Measurements from ENCODE around the gene VAMP1. TPM values are rescaled to one million over a fixed set of nuclear protein-coding genes. Genes with fewer than 3 reads are reported as not detected.
A peak's percentile ranks its signal among the peaks of the same experiment; 100 is the strongest.

The VAMP1 gene
- total and polyA plus RNA-seq, 2 of the 13 experiments (the other 11 are each of a cell fraction or from before 2014, with no cell fraction given), result 2.5 to 7.4 TPM

DNA sequence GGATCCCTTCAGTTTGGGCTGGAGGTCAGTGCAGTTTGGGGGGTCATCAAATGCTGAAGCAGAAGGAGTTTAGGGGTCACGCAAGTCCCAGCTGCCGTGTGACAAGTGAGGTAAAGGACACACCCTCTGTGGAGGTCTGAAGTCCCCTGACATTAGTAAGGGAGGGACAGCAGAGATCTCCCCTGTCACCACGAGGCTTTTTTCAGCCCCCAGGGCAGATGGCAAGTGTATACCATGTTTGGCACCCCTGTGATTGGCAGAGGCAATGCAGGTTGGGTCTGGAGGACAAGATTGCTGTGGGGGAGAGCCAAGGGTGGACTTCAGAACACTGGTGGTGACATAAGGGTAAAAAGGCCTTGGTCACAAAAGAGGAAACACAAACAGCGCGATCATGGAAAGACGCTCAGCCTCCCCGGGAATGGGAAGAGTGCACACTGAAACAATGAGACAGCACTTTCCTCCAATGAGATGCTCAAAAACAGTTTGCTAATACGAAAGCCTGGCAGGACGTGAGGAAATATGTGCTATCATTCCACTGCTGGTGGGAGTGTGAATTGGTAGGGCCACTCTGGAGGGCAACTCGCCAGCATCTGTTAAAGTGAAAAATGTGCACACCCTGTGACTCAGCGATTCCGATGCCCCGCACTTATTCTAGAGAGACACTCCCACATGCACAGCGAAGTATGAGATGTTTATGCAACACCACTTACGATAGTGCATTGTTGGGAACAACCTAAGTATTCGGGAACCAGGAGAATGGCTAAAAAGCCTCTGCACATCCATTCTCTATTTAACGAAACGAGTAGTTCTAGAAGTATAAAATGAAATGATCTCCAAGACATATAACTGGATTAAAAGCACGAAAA lies 40.1 kb downstream of the VAMP1 start (continued):
- TF ChIP-seq ZNF749 (CRISPR knock-in tag; IDR thresholded peaks at IDR 0.05; ENCODE audit: borderline replicate concordance) (no peak), HNF4A (CRISPR knock-in tag; IDR thresholded peaks at IDR 0.05) (0 out of 2 replicates have a peak, but pooled peaks have one; percentile 6), GATAD2A (CRISPR knock-in tag; IDR thresholded peaks at IDR 0.05) (peak; percentile 58; the same call in 1 of the 2 replicates), PAX8 (CRISPR knock-in tag; IDR thresholded peaks at IDR 0.05; ENCODE audit: borderline replicate concordance) (no peak), SALL1 (CRISPR knock-in tag; IDR thresholded peaks at IDR 0.05) (peak; percentile 33), ARID2 (CRISPR knock-in tag; IDR thresholded peaks at IDR 0.05; ENCODE audit: borderline replicate concordance) (peak; percentile 83), ZNF773 (CRISPR knock-in tag; IDR thresholded peaks at IDR 0.05; ENCODE audit: borderline replicate concordance) (no peak), STAT5B (CRISPR knock-in tag; IDR thresholded peaks at IDR 0.05) (no peak), FOSL2 (CRISPR knock-in tag; IDR thresholded peaks at IDR 0.05) (peak; percentile 74), SMYD3 (CRISPR knock-in tag; IDR thresholded peaks at IDR 0.05) (0 out of 2 replicates have a peak, but pooled peaks have one; percentile 51), NFE2L2 (IDR thresholded peaks at IDR 0.05; ENCODE audit: low read length) (peak; percentile 91), MXI1 (IDR thresholded peaks at IDR 0.05; ENCODE audit: borderline replicate concordance, low read depth, low read length) (peak; percentile 40; the same call in 1 of the 3 replicates), ZNF12 (CRISPR knock-in tag; IDR thresholded peaks at IDR 0.05) (0 out of 2 replicates have a peak, but pooled peaks have one; percentile 27), MAFF (IDR thresholded peaks at IDR 0.05; ENCODE audit: low read depth, low read length) (peak; percentile 75), NFE2 (CRISPR knock-in tag; IDR thresholded peaks at IDR 0.05) (peak; percentile 70), TARDBP (CRISPR knock-in tag; IDR thresholded peaks at IDR 0.05) (0 out of 2 replicates have a peak, but pooled peaks have one; percentile 34), CCDC6 (CRISPR knock-in tag; IDR thresholded peaks at IDR 0.05) (0 out of 2 replicates have a peak, but pooled peaks have one; percentile 36), CEBPG (CRISPR knock-in tag; IDR thresholded peaks at IDR 0.05) (0 out of 2 replicates have a peak, but pooled peaks have one; percentile 26)
- TF ChIP-seq, protein P1, sequence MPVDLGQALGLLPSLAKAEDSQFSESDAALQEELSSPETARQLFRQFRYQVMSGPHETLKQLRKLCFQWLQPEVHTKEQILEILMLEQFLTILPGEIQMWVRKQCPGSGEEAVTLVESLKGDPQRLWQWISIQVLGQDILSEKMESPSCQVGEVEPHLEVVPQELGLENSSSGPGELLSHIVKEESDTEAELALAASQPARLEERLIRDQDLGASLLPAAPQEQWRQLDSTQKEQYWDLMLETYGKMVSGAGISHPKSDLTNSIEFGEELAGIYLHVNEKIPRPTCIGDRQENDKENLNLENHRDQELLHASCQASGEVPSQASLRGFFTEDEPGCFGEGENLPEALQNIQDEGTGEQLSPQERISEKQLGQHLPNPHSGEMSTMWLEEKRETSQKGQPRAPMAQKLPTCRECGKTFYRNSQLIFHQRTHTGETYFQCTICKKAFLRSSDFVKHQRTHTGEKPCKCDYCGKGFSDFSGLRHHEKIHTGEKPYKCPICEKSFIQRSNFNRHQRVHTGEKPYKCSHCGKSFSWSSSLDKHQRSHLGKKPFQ (CRISPR knock-in tag; IDR thresholded peaks at IDR 0.05; ENCODE audit: insufficient replicate concordance), result peak; percentile 93
- TF ChIP-seq, protein P2, sequence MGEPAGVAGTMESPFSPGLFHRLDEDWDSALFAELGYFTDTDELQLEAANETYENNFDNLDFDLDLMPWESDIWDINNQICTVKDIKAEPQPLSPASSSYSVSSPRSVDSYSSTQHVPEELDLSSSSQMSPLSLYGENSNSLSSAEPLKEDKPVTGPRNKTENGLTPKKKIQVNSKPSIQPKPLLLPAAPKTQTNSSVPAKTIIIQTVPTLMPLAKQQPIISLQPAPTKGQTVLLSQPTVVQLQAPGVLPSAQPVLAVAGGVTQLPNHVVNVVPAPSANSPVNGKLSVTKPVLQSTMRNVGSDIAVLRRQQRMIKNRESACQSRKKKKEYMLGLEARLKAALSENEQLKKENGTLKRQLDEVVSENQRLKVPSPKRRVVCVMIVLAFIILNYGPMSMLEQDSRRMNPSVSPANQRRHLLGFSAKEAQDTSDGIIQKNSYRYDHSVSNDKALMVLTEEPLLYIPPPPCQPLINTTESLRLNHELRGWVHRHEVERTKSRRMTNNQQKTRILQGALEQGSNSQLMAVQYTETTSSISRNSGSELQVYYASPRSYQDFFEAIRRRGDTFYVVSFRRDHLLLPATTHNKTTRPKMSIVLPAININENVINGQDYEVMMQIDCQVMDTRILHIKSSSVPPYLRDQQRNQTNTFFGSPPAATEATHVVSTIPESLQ (CRISPR knock-in tag; conservative IDR thresholded peaks at IDR 0.05), result no peak
- TF ChIP-seq, protein P3, sequence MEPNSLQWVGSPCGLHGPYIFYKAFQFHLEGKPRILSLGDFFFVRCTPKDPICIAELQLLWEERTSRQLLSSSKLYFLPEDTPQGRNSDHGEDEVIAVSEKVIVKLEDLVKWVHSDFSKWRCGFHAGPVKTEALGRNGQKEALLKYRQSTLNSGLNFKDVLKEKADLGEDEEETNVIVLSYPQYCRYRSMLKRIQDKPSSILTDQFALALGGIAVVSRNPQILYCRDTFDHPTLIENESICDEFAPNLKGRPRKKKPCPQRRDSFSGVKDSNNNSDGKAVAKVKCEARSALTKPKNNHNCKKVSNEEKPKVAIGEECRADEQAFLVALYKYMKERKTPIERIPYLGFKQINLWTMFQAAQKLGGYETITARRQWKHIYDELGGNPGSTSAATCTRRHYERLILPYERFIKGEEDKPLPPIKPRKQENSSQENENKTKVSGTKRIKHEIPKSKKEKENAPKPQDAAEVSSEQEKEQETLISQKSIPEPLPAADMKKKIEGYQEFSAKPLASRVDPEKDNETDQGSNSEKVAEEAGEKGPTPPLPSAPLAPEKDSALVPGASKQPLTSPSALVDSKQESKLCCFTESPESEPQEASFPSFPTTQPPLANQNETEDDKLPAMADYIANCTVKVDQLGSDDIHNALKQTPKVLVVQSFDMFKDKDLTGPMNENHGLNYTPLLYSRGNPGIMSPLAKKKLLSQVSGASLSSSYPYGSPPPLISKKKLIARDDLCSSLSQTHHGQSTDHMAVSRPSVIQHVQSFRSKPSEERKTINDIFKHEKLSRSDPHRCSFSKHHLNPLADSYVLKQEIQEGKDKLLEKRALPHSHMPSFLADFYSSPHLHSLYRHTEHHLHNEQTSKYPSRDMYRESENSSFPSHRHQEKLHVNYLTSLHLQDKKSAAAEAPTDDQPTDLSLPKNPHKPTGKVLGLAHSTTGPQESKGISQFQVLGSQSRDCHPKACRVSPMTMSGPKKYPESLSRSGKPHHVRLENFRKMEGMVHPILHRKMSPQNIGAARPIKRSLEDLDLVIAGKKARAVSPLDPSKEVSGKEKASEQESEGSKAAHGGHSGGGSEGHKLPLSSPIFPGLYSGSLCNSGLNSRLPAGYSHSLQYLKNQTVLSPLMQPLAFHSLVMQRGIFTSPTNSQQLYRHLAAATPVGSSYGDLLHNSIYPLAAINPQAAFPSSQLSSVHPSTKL (CRISPR knock-in tag; IDR thresholded peaks at IDR 0.05), result peak; percentile 40
